GM18907 (cell line): ENCODE results near the gene FXYD7.
A peak's percentile ranks its signal among the peaks of the same experiment; 100 is the strongest.
"Not testable (repeated sequence)": the region's sequence is repeated elsewhere in the genome, so short reads cannot be mapped to it uniquely, and the experiment has no call there.

Experiments used
- ATAC-seq: cut with Tn5 transposase; IDR thresholded peaks from one replicate; pipeline ENCODE4 v1.9.1; 2021; ENCODE audit warnings: mild to moderate bottlenecking, moderate library complexity; ENCODE audit not compliant: unreplicated experiment

The FXYD7 gene

DNA sequence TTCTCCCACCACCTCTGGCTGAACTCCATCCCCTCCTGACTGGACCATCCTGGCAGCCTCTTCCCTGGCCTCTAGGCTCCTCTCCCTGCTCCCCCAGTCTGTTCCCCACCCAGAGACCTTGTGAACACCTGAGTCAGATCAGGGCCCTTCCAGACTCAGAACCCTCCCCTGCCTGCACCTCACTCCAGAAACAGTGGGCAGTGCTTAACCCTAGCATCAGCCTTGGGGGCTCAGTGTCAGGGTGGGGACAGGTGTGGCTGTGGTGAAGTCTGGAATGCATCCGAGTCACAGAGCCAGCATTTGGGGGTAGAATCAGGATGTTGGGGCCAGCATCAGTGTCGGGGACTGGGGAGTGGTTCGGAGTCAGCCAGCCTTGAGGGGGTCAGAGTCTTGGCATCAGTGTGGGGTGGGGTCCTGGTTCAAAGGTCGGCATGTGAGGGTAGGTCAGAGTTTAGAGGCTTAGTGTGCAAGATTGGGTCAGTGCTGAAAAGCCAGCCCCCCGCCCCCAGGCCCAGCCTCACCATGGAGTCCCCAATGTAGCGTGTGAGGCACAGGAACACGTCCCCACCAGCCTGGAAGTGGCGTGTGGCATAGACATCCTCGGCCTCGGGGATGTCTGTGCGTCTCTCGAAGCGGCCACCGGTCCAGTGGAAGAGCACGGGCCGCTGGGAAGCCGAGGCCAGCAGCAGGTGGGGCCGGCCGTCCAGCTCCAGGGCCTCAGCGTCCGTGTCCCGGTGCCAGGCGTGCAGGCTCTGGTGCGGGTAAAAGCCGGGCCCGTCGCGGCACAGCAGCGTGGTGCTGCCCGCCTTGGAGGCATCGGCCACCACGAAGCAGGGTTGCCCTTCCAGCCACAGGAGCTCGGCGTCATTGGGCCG is 17.1 kb upstream of the FXYD7 start:
- no peak for ATAC-seq

DNA sequence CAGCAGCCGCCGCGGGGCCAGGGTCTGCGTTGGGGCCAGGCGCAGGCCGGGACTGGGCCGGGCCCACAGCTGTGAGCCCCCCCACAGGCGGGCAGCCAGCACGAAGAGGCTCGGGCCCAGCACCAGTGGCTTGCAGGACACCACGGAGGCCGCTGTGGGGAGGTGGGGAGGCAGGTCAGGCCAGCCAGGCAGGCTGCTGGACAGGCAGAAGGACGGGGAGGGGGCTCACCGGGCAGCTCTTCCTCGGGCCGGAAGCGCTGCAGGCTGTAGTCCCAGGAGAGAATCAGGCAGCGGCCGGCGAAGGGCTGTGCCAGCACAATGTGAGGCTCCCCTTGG is 16.5 kb upstream of the FXYD7 start:
- ATAC-seq = no peak

DNA sequence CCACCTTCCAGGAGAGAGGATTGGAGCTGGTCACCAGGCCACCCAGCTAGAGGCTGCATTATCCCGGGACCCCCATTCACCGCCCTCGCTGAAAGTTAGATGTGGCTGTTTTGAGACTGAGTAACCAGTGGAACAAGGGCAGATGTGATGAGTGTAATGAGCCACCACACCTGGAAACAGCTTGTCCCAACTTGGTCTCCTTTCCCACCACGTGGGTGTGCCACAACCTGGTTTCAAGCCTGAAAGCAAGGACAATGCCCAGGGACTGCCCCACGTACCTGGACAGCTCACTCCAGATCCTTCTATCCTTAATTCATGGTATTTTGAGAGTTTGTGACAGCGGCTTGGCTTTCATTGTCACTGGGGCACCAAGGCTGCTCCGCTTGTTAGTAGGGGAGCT is 15.2 kb upstream of the FXYD7 start:
- no peak for ATAC-seq

GRCh38 chr19:35128398-35129057 is 14.5 kb upstream of the FXYD7 start:
- ATAC-seq = no peak

DNA sequence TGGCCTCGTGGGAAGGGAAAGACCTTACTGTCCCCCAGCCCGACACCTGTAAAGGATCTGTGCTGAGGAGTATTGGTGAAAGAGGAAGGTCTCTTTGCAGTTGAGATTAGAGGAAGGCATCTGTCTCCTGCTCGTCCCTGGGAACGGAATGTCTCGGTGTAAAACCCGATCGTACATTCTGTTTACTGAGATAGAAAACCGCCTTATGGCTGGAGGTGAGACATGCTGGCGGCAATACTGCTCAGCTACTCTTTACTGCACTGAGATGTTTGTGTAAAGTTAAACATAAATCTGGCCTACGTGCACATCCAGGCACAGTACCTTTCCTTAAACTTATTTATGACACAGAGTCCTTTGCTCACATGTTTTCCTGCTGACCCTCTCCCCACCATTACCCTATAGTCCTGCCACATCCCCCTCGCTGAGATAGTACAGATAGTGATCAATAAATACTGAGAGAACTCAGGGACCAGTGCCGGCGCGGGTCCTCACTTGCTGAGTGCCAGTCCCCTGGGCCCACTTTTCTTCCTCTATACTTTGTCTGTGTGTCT is 13.3 kb upstream of the FXYD7 start:
- not testable (repeated sequence) for ATAC-seq

DNA sequence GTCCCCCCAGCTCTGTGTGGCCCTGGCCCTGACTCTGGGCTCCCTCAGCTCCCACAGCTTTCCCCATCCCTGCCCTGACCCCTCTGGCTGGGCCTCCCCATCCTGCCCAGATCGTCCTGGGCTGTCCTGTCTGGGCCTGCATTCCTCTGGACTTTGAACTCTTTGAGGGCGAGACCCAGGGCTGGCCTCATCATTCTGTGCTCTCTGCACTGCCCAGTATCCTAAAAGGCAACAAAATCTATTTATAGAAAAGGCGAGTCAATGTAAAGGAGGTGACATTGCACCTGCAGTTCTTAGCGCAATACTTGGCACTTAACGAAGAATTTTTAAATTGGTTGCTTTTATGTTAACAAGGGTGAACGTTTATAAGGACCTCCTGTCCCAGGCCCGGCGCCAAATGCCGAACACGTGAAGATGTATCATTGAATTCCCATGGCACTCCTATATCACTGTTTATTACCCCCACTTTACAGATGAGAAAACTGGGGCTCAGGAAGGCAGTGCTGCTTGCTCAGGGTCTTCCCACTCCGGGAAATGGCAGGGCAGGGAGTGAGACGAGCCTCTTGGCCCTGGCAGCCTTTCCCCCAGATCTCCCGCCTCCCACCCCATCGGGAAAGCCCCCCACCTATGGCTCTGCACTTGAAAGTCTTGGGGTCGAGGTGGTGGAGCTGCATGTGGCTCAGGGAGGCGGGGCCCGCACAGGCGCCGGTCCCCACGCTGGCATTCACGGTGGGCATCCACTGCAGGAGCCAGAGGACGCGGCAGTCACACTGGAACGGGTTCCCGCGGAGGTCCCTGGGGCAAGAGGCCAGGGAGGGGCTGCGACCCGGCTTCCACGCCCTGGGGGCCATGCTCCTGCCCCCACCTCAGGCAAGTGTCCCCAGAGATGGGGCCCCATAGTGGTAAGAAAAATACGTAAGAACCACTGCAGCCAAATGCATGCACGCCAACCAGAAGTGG is 12.0 kb upstream of the FXYD7 start:
- no peak for ATAC-seq

GRCh38 chr19:35132254-35132653 is 10.8 kb upstream of the FXYD7 start:
- no peak for ATAC-seq

DNA sequence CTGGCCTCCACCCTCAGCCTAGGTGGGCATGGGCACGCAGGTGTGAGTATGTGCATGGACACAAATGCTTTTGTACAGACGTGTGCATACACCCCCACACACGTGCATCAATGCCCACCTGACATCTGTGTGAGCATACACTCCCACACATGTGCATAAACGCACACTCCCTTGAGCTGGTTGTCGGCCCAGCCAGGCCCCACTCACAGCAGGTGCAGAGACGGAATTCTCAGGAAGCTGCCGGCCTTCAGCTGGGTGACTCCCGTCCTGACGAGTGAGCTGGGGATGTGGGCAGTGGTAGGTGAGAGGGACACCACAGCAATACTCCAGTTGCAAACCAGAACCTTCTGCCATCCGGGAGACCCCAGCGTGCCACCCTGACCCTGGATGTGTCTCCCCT is 9.2 kb upstream of the FXYD7 start:
- no peak for ATAC-seq

- ATAC-seq = no peak
Observed at GRCh38 chr19:35134601-35135242, 8.3 kb upstream of the FXYD7 start, which contains the start of gene LGI4. Gene LGI4, minus strand, starts transcription at chr19:35135059. Its CDS starts 379 bp downstream, at chr19:35134680.

GRCh38 chr19:35135389-35135909 is 7.6 kb upstream of the FXYD7 start:
- ATAC-seq = peak; percentile 65

DNA sequence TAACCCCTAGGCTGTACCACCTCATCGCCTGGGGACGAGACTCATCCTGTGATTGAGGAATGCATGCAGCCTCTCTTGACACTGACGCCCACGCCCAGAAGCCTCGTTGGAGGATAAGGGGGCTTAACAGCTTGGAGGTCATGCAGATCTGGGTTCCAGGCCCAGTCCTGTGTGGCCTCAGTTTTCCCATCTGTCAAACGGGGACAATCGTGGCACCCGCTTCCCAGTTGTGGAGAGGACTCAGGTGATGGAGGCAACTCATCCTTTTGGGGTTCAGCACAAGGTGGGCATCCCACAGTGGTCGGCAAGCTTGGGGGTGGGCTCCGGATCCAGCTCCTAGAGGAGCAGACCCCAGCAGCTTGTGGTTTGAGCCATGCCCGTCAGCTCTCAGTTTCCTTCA is 6.8 kb upstream of the FXYD7 start:
- no peak for ATAC-seq

GRCh38 chr19:35136977-35137702 is 5.9 kb upstream of the FXYD7 start:
- ATAC-seq = no peak

GRCh38 chr19:35138305-35138892 is 4.7 kb upstream of the FXYD7 start, which contains the start of gene FXYD1:
Gene FXYD1, plus strand, starts transcription at chr19:35138824. Its CDS starts 1,256 bp downstream, at chr19:35140080.
- no peak for ATAC-seq

DNA sequence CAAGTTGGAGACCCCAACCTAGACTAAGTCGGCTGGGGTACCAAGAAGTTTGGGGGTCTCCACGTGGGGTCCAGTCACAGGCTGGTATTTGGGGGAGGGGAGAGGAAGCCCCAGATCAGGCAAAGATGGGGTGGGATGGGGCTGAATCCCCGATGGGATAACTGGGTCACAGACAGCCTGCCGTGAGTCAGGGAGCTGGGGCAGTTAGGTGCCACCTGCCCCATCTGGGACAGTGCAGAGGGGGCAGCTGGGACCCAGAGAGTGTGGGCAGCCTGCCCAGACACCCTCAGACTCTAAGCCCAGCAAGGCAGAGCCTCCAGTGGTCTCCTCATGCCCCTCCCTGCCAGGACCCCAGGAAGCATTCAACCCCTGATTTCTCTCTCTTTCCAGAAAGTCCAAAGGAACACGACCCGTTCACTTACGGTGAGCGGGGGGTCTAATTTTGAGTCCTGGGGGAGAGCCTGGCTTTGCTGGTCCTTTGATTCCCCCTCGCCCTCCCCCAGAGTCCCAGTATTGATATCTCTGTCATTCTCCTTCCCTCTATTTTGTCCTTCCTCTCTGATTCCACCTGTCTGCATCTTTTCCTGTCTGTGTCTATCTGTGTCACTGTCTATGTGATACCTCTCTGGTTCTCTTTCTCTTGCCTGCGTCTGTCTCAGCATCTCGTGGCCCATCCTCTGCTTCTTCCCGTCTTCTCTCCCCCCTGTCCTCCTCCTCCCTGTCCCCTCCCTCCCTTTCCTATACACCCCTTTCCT is 2.7 kb upstream of the FXYD7 start:
- ATAC-seq = no peak

DNA sequence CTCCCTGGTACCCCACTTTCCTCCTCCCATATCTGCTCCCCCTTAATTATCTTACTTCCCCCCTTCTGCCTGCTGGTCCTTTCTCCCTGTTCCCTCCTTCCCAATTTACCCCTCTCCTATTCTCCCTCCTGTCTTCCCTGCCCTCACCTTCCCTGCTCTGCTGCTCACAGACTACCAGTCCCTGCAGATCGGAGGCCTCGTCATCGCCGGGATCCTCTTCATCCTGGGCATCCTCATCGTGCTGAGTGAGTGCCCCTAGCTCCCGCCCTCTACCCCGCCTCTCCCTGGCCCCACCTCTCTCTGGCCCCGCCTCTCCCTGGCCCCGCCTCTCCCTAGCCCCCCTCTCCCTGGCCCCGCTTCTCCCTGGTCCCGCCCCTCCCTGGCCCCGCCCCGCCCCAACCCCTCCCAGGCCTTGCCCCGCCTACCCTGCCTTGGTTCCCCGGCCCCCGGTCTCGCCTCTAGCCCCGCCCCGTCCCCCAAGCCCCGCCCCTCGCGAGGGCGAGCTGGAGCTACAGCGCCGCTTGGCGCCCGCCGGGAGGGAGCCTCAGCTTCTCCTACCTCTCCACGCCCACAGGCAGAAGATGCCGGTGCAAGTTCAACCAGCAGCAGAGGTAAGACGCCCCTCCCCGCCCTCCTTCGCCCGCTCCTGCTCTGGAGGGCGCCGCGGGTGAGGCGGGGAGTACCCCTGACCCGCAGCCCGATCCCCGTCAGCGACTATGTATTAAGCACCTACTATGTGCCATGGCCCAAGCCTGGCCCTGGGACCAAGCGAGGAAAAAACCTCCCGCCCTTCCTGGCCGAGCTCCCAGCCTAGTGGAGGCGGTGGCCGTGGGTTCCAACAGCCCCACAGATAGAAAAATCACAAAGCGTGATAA is 1.9 kb upstream of the FXYD7 start:
- ATAC-seq = peak; percentile 65

- ATAC-seq = no peak
Observed at GRCh38 chr19:35141837-35142605, 1.0 kb upstream of the FXYD7 start.
